ENCODE results near the gene RHBDD3. TPM values are rescaled to one million over a fixed set of nuclear protein-coding genes. Genes with fewer than 3 reads are reported as not detected.

RHBDD3 gene
- total RNA-seq, 4 donors from 2014 or later: 8.9 to 24.1 (median 20.5) TPM

DNA sequence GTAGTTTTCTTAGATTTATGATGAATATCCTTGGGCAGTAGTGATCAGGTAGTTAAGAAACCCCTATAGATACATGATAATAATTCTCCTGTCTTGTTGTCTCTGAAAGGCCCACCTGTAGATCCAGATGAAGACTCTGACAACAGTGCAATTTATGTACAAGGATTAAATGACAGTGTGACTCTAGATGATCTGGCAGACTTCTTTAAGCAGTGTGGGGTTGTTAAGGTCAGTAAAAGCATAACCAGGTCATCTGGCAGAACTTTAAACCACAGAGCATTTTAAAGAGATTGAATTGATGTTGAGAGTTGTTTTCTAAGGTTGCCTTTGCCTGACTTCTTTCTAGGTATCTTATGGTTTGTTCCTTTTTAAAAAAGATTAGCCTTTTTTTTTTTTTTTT is 24.6 kb upstream of the RHBDD3 start:
- DNase-seq (ENCODE audit: low spot score in 2 of 2): no peak
- TF ChIP-seq POLR2A (IDR thresholded peaks at IDR 0.05): no peak
- TF ChIP-seq, protein P1, sequence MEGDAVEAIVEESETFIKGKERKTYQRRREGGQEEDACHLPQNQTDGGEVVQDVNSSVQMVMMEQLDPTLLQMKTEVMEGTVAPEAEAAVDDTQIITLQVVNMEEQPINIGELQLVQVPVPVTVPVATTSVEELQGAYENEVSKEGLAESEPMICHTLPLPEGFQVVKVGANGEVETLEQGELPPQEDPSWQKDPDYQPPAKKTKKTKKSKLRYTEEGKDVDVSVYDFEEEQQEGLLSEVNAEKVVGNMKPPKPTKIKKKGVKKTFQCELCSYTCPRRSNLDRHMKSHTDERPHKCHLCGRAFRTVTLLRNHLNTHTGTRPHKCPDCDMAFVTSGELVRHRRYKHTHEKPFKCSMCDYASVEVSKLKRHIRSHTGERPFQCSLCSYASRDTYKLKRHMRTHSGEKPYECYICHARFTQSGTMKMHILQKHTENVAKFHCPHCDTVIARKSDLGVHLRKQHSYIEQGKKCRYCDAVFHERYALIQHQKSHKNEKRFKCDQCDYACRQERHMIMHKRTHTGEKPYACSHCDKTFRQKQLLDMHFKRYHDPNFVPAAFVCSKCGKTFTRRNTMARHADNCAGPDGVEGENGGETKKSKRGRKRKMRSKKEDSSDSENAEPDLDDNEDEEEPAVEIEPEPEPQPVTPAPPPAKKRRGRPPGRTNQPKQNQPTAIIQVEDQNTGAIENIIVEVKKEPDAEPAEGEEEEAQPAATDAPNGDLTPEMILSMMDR (IDR thresholded peaks at IDR 0.05): no peak
- H3K4me3 ChIP-seq (ENCODE audit: low read depth, poor library complexity, severe bottlenecking): no peak overlapping the region
- intact Hi-C loops (cut with DNase I; ENCODE audit: low total_unique reads): no loop called here

DNA sequence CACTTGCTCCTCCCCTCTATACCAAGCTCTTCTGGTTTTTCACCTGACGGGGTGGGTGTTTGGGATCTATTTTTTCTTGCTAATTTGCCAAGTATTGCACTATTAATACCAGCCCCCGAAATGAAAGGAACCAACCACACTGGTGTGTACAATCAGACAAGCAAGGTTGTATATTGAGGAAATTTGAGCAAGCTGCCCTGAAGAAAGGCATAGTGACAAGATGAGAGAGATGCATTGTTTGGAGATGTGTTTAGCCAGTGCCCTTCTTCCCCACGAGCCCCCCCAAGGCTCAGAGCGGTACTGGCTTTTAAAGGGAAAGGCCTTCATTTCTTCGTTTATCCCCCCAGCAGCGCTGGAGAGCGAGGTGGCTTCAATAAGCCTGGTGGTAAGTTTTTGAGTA is 23.4 kb upstream of the RHBDD3 start:
- intact Hi-C loops (cut with DNase I; ENCODE audit: low total_unique reads): no loop called here
- no peak overlapping the region for H3K4me3 ChIP-seq (ENCODE audit: low read depth, poor library complexity, severe bottlenecking)
- WGBS, 2 donors: 72 to 74% methylated on average over 7 of the region's 7 CpGs
- DNase-seq (ENCODE audit: low spot score in 2 of 2): no peak
- TF ChIP-seq POLR2A (IDR thresholded peaks at IDR 0.05): no peak
- TF ChIP-seq, protein P1 (IDR thresholded peaks at IDR 0.05): no peak

DNA sequence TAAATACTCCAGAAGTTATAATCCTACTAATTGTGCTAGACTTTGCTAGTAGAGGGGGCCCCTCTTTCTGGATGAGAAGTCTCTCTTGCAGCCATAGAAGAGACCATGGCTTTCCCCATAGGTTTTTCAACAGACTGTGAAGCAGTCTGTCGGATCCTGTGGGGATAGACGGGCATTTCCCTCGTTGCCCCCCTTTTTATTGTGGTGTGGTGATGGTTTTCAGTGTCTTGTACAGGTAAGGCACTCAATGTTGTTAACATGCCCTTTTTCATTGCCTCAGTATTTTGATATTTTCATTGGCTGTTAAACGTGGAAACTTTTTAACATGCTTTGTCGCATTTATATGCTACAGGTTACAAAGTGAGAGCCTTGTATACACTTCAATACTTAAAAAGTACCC is 22.3 kb upstream of the RHBDD3 start:
- intact Hi-C loops (cut with DNase I; ENCODE audit: low total_unique reads): no loop called here
- WGBS, 2 donors: 58 to 64% methylated on average over 5 of the region's 5 CpGs

DNA sequence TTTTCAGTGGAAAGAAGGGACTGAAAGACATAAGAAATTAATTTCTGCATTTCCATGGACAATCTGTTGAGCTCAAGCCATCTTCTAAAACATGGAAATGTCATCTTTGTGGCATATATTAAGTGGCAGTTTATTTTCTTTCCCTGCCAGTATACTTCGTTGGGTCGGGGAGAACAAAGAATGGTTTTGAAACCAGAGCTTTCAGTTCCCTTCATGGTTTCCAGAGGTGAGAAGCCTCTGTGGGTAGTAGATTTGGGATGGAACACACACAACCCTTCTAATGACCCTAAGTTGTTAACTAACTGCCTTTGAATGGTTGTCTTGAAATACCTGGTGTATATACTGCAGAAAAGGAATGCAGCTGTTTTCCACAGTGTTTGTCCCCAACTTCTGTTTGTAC is 21.1 kb upstream of the RHBDD3 start:
- WGBS, 2 donors: 56 to 60% methylated on average over 2 of the region's 2 CpGs
- no peak for DNase-seq (ENCODE audit: low spot score in 2 of 2)
- intact Hi-C loops (cut with DNase I; ENCODE audit: low total_unique reads): no loop called here
- no peak overlapping the region for H3K4me3 ChIP-seq (ENCODE audit: low read depth, poor library complexity, severe bottlenecking)
- TF ChIP-seq, protein P1 (IDR thresholded peaks at IDR 0.05): no peak
- no peak for TF ChIP-seq POLR2A (IDR thresholded peaks at IDR 0.05)

More for the DNA sequence above, 22.3 kb upstream of the RHBDD3 start:
- no peak for DNase-seq (ENCODE audit: low spot score in 2 of 2)
- no peak overlapping the region for H3K4me3 ChIP-seq (ENCODE audit: low read depth, poor library complexity, severe bottlenecking)
- TF ChIP-seq POLR2A (IDR thresholded peaks at IDR 0.05): no peak
- TF ChIP-seq, protein P1 (IDR thresholded peaks at IDR 0.05): no peak

DNA sequence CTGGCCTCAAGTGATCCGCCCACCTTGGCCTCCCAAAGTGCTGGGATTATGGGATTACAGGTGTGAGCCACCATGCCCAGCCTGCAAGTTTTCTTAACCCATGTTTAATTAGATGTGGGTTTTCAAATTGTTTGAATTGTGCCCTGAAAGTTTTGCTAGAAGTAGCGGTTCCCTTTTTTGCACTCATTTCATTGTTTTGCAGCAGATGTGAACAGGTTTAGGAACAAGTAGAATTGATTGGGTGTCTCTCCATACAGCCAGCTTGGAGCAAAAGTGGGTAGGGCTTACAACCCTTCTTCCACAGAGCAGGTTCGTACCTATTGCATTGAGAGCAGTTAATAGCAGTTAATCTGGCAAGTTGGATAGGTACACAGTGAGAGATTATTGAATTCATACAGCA is 16.4 kb upstream of the RHBDD3 start:
- TF ChIP-seq, protein P1 (IDR thresholded peaks at IDR 0.05): no peak
- TF ChIP-seq POLR2A (IDR thresholded peaks at IDR 0.05): no peak
- no peak for DNase-seq (ENCODE audit: low spot score in 2 of 2)
- WGBS, 2 donors: 94 to 95% methylated on average over 3 of the region's 3 CpGs
- intact Hi-C loops (cut with DNase I; ENCODE audit: low total_unique reads): no loop called here
- H3K4me3 ChIP-seq (ENCODE audit: low read depth, poor library complexity, severe bottlenecking): no peak overlapping the region

DNA sequence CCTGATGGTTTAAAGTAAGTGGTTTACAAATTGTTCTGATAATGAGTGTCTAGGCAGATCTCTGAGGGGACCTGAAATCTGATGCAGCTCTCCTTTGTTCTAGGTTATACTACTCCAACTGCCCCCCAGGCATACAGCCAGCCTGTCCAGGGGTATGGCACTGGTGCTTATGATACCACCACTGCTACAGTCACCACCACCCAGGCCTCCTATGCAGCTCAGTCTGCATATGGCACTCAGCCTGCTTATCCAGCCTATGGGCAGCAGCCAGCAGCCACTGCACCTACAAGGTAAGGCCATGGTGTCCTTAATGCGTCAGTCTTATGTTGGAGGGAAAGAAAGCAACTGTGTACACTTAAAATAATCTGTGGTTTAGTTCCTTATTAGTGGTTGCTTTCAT is 10.1 kb upstream of the RHBDD3 start:
- intact Hi-C loops (cut with DNase I; ENCODE audit: low total_unique reads): no loop called here
- 92 to 100% methylated on average over 1 of the region's 1 CpG for WGBS, 2 donors
- TF ChIP-seq, protein P1 (IDR thresholded peaks at IDR 0.05): no peak
- no peak for TF ChIP-seq POLR2A (IDR thresholded peaks at IDR 0.05)
- no peak for DNase-seq (ENCODE audit: low spot score in 2 of 2)
- no peak overlapping the region for H3K4me3 ChIP-seq (ENCODE audit: low read depth, poor library complexity, severe bottlenecking)
